ENCODE measurements around the gene UGGT1. TPM values are rescaled to one million over a fixed set of nuclear protein-coding genes. Genes with fewer than 3 reads are reported as not detected.
A peak's percentile ranks its signal among the peaks of the same experiment; 100 is the strongest.

Gene UGGT1
- polyA plus RNA-seq, 1 of the 3 experiments (the other 2 are of a cell fraction), result 20.0 TPM

- Histone ChIP-seq H4K20me1 (ENCODE audit: insufficient read depth) (no peaks in the 10 kb centered on the region), H3K4me3 (ENCODE audit: low read depth in 2 of 2, low read length in 1 of 2) (peak overlapping the region; percentile 62 to 81), H3K9me3 (no peaks in the 10 kb centered on the region), H3K9ac (peak overlapping the region; percentile 42; the same call in 1 of the 2 replicates), H3K4me1 (ENCODE audit: control insufficient read depth in 1 of 2, insufficient read depth in 2 of 2, low read depth in 1 of 2, low read length in 1 of 2) (peaks cover 2 to 4% of the 10 kb centered on the region in 2 experiments; a peak in 1 of 4 replicates), H2AFZ (ENCODE audit: low read depth) (peak overlapping the region; percentile 96), H3K36me3 (replicated peaks in 1 of 2; ENCODE audit: control insufficient read depth in 1 of 2, insufficient read depth in 2 of 2, low read length in 1 of 2) (no peaks in the 10 kb centered on the region), H3K4me2 (peak overlapping the region; percentile 99), H3F3A (replicated peaks; ENCODE audit: insufficient read depth) (peaks cover 13% of the 10 kb centered on the region), H3K9me2 (no peaks in the 10 kb centered on the region), H3K27me3 (ENCODE audit: insufficient read depth) (no peaks in the 10 kb centered on the region; the same call in 1 of the 2 replicates), H3K27ac (ENCODE audit: low read depth in 2 of 2, low read length in 1 of 2) (no peak overlapping the region), H3K79me2 (ENCODE audit: insufficient read depth) (no peaks in the 10 kb centered on the region)
- ChIA-PET CTCF (interaction anchor here (0.6 to 8.2 kb wide), 19 partner anchors 9 to 169 kb away, joined by 3 to 69 read pairs (median 3); no protein-coding TSS in a partner anchor), POLR2A (interaction anchor here (0.5 kb wide), 1 partner anchor 338 kb away, joined by 4 read pairs; no protein-coding TSS in a partner anchor)
- DNase-seq, result peak; percentile 97
- WGBS (ENCODE audit: low lambda C conversion rate), result 3% methylated on average over 6 of the region's 84 CpGs
- TF ChIP-seq RFX5 (IDR thresholded peaks at IDR 0.05; ENCODE audit: low read length), result no peak
- 0 out of 2 replicates have a peak, but pooled peaks have one; percentile 39 for TF ChIP-seq MXI1 (IDR thresholded peaks at IDR 0.05; ENCODE audit: low read depth, low read length)
- no peak for TF ChIP-seq SIN3A (IDR thresholded peaks at IDR 0.05; ENCODE audit: borderline replicate concordance, low read depth, low read length)
- no peak for TF ChIP-seq POLR2AphosphoS5 (IDR thresholded peaks at IDR 0.05; ENCODE audit: low read depth, low read length)
- TF ChIP-seq MAX (IDR thresholded peaks at IDR 0.05; ENCODE audit: low read depth), result peak; percentile 46; the same call in 1 of the 2 replicates
- TF ChIP-seq USF1 (IDR thresholded peaks at IDR 0.05; ENCODE audit: borderline replicate concordance, low read depth), result no peak
- TF ChIP-seq REST (IDR thresholded peaks at IDR 0.05; ENCODE audit: low read depth, low read length), result no peak
- TF ChIP-seq CTCF (IDR thresholded peaks at IDR 0.05), result peak; percentile 80
- TF ChIP-seq TAF1 (IDR thresholded peaks at IDR 0.05; ENCODE audit: borderline replicate concordance, low read depth, low read length), result no peak
- no peak for TF ChIP-seq TEAD4 (IDR thresholded peaks at IDR 0.05; ENCODE audit: borderline replicate concordance, insufficient read depth)
- peak; percentile 67 for TF ChIP-seq NRF1 (IDR thresholded peaks at IDR 0.05; ENCODE audit: low read depth, low read length)
- TF ChIP-seq SMC3 (IDR thresholded peaks at IDR 0.05; ENCODE audit: low read depth, low read length), result peak; percentile 82
- TF ChIP-seq IRF3 (IDR thresholded peaks at IDR 0.05; ENCODE audit: low read depth, low read length), result no peak
- TF ChIP-seq FOXM1 (IDR thresholded peaks at IDR 0.05; ENCODE audit: low read depth), result no peak
- no peak for TF ChIP-seq FOXJ3 (CRISPR knock-in tag; IDR thresholded peaks at IDR 0.05)
- TF ChIP-seq NFIC (IDR thresholded peaks at IDR 0.05; ENCODE audit: borderline replicate concordance), result no peak
- no peak for TF ChIP-seq CHD2 (IDR thresholded peaks at IDR 0.05; ENCODE audit: low read length, partially characterized antibody)
- TF ChIP-seq MEF2A (IDR thresholded peaks at IDR 0.05; ENCODE audit: borderline replicate concordance, low read depth), result no peak
- peak; percentile 66 for TF ChIP-seq RAD21 (IDR thresholded peaks at IDR 0.05; ENCODE audit: low read length)
These were observed 142.2 kb downstream of the UGGT1 start for GRCh38 chr2:128232965-128233789.
